Non-pigmented ciliary epithelial cell (primary cell): ENCODE measurements around the gene TGFBI.

Experiments used
- DNase-seq: peaks from one replicate; pipeline ENCODE4 v3.0.0-alpha.2; 2010; ENCODE audit warnings: low read depth

Gene TGFBI

DNA sequence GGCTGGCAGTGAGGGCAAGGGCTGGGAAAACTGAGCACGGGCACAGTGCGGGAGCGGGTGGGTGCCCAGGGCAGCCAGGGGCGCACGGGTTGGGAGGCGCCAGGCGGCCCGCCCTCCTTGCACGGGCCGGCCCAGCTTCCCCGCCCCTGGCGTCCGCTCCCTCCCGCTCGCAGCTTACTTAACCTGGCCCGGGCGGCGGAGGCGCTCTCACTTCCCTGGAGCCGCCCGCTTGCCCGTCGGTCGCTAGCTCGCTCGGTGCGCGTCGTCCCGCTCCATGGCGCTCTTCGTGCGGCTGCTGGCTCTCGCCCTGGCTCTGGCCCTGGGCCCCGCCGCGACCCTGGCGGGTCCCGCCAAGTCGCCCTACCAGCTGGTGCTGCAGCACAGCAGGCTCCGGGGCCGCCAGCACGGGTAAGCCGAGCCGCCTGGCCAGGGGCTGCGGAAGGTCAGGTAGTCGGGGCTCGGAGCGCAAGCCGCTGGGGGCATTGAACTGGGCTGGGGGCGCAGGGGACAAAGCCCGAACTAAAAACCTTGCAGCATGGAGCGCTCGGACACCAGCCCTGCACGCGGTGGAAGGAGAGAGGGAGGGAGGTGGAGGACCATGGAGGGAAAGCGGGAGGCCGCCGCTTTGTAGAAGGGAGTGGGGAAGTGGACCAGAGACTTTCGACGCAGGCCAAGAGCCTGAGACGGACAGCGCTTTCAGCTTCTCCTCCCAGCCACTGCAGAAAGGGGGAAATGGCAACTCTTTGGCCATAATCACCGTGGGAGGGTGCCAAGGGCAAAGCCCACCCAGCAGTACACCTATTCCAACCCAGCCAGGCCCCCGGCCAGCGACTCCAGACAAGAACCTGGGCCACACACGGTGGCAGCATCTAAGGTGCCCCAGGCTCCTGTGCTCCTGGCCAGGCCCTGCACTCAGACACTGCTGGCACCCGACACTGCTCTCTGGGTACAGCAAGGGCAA lies at the start of gene TGFBI:
Gene TGFBI, plus strand, starts transcription at position 207 of the 961 bp plus-strand sequence. Its CDS starts 68 bp downstream, at position 275.
- DNase-seq, result no peak

GRCh38 chr5:135978993-135979392 lies 49.8 kb upstream of the TGFBI start:
- DNase-seq, result no peak

GRCh38 chr5:135979510-135979909 lies 49.3 kb upstream of the TGFBI start:
- no peak for DNase-seq

DNA sequence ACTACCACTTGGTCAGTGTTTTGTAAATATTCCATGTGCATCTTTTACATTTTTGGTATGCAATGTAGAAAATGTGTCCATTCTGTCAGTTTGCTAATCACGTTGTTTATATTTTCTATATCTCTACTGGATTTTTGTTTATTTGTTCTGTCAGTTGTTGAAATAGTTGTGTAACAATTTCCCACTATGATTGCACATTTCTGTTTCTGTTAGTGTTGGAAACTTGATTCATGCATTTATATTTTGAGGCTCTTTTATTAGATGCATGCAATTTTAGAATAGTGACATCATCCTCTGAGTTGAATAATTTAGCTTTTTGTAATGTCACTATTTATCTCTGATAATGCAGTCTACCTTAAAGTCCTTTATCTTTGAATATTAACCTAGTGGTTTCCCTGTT lies 48.2 kb upstream of the TGFBI start:
- DNase-seq, result no peak

- DNase-seq, result no peak
Measured at GRCh38 chr5:135985951-135986350, 42.8 kb upstream of the TGFBI start.

- no peak for DNase-seq
Measured at GRCh38 chr5:135986401-135986800, 42.4 kb upstream of the TGFBI start.

- DNase-seq, result no peak
Measured at GRCh38 chr5:135986891-135987401, 41.8 kb upstream of the TGFBI start.

DNA sequence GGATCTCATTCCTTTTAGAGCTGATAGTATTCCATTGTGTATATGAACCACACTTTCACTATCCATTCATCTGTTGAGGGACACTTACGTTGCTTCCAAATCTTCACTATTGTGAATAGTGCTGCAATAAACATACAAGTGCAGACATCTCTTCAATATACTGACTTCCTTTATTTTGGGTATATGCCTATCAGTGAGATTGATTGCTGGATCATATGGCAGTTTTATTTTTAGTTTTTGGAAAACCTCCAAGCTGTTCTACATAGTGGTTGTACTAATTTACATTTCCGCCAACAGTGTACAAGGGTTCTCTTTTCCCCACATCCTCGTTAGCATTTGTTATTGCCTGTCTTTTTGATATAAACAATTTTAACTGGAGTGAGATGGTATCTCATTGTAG lies 40.2 kb upstream of the TGFBI start:
- no peak for DNase-seq

- DNase-seq, result no peak
Measured at GRCh38 chr5:135989686-135990085, 39.1 kb upstream of the TGFBI start.

- no peak for DNase-seq
Measured at GRCh38 chr5:135990528-135991255, 38.1 kb upstream of the TGFBI start.

- DNase-seq, result no peak
Measured at GRCh38 chr5:135991429-135991828, 37.4 kb upstream of the TGFBI start.

- no peak for DNase-seq
Measured at GRCh38 chr5:135993335-135993879, 35.4 kb upstream of the TGFBI start.

- no peak for DNase-seq
Measured at GRCh38 chr5:135993880-135994636, 34.7 kb upstream of the TGFBI start.

GRCh38 chr5:135995976-135996375 lies 32.8 kb upstream of the TGFBI start:
- no peak for DNase-seq

DNA sequence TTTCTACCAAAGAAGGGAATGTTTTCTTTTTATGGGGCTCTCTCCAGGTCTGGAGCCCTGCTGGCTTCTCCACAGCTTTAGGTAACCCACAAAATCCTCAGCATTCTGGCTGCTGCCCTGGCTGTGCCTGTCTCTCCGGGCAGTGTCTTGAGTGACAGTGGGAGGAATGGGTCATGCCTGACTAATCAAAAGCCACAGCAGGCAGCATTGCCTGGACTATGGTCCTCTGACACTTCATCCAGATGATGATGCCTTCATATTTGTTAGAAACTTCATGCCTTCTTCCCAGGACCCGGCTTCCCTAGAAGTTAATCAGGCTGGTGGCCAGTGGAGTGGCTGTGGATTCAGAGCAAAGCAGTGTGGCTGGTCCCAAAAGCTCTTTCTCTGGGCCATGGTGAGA lies 32.2 kb upstream of the TGFBI start:
- DNase-seq, result no peak

- DNase-seq, result no peak
Measured at GRCh38 chr5:135997673-135998335, 31.0 kb upstream of the TGFBI start.

DNA sequence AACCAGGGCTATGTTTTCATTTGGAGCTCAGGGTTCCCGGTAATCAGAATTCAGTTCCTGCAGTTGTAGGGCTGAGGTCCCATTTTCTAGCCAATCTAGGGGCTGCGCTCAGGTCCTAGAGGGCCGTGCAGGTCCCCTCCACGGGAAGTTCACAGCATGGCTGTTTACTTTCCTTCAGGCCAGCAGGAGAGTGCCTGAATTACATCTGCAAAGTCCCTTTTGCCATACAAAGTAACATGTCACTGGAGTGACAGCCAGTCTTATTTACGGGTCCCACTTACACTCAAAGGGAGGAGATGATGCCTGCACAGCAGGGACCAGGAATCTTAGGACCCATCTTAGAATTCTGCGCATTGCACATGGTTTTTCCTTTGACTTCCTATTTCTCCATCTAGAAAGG lies 29.9 kb upstream of the TGFBI start:
- DNase-seq, result no peak

DNA sequence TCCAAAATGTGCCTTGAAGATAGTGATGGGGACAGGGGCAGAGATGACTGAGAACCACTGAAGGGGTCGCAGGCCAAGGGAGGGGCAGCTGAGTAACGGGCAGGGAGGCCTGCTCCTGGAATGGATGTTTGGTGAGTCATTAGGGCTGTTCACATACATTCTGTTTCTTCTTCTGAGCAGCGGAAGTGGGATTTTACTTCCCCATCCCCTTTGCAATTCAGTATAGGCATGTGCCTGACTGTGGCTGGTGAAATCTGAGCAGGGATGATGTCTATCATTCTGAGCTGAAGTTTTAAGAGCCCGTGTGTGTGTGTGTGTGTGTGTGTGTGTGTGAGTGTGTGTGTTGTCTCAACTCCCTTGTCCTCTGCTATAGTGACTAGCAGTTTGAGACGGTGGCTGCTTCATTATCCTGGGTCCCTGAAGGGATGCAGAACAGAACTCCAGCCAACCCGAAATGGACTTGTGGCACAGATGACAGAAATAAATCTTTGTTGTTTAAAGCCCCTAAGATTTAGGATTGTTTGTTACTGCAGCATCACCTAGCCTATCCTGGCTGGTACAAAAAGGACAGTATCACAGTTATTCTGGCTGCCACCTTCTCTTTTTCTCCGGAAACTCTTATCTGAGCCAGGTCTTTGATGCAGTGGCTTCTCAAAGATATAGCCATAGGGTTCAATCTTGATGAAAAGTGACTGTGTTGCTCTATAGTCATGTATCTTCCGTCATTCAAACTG lies 29.2 kb upstream of the TGFBI start:
- no peak for DNase-seq

DNA sequence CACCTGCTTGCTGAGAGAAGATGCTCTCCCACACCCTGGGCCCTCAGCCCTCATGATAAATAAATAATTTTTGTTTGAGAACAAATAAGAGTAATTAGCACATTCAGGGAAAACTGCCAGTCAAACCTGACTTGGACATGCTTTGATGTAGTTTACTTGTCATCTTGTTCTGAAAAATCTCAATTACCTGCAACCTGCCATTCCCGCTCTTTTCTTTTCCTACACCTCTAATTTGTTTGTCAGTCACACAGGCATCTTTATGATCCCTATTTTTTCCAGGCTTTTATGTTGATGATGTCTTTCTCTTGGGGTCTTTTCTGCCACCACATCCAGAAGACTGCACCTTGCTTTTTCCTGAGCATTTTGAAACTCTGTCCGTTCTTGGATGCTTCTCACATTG lies 28.6 kb upstream of the TGFBI start:
- no peak for DNase-seq

GRCh38 chr5:136000932-136001331 lies 27.9 kb upstream of the TGFBI start:
- DNase-seq, result no peak
